C4-2B (cell line): Measurements from ENCODE around the gene MTF2.

Experiments used
- H3K27ac ChIP-seq: fragments of 450-650 bp; 2 replicates; pipeline ENCODE4 v1.5.1; 2017
- ZFX ChIP-seq: fragments of 450-650 bp; IDR thresholded peaks from 2 replicates; pipeline ENCODE4 v1.6.1; 2017
- TF ChIP-seq, protein P1 (sequence below): fragments of 450-650 bp; conservative IDR thresholded peaks from 2 replicates; pipeline ENCODE4 v1.5.1; 2017; ENCODE audit warnings: mild to moderate bottlenecking

The MTF2 gene

DNA sequence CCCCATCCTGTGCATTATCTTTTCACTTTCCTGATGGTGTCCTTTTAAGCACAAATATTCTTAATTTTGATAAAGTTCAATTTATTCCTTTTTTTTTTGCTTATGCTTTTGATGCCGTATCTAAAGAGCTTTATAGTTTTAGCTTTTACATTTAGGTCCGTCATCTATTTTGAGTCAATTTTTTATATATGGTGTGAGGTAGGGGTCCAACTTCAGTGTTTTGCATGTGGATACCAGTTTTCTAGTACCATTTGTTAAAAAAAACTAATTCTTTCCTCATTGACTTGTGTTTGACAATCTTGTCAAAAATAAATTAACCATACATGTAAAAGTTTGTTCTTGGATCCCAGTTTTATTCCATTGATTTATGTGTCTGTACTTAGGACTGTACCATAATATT is 4.9 kb downstream of the MTF2 start:
- TF ChIP-seq ZFX = no peak
- H3K27ac ChIP-seq = no peak overlapping the region

DNA sequence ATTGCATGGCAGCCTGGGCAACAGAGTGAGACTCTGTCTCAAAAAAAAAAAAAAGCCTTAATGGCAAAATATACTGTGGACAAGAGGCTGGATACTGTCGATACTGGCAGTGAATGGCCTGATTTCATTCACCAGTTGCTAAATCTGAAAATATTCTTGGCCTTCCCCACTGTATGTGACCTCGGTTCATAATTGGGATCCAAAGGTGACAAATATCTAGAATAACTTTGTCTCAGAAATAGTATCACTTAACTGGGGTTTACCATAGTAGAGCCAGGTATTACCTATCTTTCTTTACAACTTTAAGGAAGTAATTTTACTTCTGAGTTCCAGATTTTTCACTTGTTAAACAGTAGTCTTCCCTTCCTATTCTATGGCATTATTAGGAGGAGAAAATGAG is 8.4 kb downstream of the MTF2 start:
- no peak for TF ChIP-seq ZFX
- TF ChIP-seq, protein P1, sequence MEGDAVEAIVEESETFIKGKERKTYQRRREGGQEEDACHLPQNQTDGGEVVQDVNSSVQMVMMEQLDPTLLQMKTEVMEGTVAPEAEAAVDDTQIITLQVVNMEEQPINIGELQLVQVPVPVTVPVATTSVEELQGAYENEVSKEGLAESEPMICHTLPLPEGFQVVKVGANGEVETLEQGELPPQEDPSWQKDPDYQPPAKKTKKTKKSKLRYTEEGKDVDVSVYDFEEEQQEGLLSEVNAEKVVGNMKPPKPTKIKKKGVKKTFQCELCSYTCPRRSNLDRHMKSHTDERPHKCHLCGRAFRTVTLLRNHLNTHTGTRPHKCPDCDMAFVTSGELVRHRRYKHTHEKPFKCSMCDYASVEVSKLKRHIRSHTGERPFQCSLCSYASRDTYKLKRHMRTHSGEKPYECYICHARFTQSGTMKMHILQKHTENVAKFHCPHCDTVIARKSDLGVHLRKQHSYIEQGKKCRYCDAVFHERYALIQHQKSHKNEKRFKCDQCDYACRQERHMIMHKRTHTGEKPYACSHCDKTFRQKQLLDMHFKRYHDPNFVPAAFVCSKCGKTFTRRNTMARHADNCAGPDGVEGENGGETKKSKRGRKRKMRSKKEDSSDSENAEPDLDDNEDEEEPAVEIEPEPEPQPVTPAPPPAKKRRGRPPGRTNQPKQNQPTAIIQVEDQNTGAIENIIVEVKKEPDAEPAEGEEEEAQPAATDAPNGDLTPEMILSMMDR = no peak
- H3K27ac ChIP-seq = no peak overlapping the region

DNA sequence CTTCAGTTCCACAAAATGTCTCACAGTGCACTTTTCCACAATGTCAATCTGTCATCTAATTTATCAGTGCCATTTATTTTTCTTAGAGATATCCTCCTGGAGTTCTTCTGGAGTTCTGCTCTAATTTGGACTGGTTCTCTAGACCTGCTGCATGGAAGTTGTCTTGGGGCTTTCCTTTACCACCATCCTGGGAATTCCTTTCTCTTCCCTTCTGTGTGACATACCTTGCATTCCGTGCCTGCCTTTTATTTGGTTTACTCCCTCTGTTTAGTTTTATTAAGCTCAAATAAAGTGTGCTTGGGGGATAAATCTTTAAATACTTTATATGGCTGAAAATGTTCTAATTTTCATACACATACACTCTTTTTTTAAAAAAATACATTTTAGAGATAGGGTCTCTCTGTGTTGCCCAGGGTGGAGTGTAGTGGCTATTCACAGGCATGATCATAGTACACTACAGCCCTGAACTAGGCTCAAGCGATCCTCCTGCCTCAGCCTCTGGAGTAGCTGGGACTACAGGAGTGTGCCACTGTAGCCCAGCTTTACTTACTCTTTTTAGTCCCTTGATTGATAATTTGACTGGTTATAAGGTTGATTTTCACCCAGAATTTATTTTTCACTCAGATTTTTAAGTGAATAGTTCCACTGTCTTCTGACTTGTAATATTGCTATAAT is 14.4 kb downstream of the MTF2 start:
- H3K27ac ChIP-seq = no peak overlapping the region
- TF ChIP-seq, protein P1 = no peak
- TF ChIP-seq ZFX = no peak

DNA sequence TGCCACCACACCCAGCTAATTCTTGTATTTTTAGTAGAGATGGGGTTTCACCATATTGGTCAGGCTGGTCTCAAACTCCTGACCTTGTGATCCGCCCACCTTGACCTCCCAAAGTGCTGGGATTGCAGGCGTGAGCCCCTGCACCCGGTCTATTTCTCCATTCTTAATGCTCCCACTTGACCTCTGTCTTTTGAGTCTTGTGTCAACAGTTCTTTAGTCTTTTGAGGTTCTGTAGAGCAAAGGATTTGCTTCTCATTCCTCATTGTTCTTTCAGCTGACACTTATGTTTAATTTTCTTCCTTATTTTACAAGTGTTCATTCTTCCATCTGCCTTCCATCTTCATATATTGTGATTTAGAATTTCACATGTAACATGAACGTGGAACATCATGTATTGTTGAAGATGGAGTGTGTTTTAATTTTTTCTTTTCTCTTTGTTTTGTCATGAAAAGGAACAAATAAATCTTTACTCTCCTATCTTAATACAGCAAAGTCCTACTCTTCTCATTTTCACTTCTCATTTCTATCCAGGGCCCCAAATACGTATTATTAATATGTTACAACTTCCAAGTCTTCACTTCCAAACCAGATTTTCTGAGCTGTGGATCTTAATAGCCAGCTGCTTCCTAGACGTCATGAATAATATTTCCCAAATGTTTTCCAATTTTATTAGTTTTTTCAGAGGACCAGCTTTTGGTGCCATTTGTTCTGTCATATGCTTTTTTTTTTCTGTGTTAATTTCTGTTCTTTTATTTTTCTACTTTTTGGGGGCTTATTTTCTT is 16.9 kb downstream of the MTF2 start:
- TF ChIP-seq, protein P1 = no peak
- no peak for TF ChIP-seq ZFX

DNA sequence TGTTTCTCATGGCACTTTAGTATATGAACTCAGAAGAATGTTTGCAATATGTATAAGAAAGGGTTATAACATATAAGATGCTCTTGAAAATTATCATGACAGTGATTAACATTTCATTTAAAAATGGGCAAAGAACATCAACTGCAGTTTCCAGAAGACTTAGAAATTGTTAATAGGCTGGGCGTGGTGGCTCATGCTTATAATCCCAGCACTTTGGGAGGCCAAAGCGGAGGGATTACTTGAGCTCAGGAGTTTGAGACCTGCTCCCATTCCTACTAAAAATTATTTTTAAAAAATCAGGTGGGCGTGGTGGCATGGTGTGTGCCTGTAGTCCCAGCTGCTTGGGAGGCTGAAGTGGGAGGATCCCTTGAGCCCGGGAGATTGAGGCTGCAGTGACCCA is 23.1 kb downstream of the MTF2 start:
- H3K27ac ChIP-seq = no peak overlapping the region
- TF ChIP-seq, protein P1 = no peak
- TF ChIP-seq ZFX = no peak

More for the DNA sequence above, 16.9 kb downstream of the MTF2 start:
- no peak overlapping the region for H3K27ac ChIP-seq

DNA sequence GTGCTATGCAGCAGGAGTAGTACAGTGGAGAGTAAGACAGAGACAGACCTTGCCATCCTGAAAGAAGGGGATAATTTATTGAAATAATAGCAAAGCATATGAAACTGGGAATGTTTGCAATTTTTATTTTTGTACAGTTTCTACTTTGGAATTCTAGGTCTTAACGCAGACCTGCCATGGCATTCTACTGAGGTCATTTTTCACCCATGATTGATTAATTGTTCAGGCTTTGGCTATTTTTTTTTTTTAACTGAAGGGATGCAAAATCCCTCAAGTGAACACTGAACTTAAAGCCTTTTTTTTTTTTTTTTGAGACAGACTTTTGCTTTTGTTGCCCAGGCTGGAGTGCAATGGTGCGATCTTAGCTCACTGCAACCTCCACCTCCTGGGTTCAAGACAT is 27.1 kb downstream of the MTF2 start:
- TF ChIP-seq, protein P1 = no peak
- no peak for TF ChIP-seq ZFX

DNA sequence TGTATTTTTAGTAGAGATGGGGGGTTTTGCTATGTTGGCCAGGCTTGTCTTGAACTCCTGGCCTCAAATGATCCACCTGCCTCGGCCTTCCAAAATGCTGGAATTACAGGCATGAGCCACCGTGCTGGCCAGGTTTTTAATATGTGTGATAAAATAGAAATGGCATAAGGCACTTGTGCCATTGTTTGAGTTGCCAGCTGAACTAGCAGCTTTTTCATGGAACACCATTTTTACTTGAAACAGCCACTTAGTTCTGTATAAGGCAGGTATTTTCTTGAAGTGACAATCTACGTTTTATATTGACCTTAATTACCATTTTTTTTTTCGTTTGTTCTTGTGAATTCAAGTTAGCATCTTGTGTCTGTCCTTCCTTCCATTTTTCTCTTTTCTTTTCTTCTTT is 28.3 kb downstream of the MTF2 start:
- TF ChIP-seq, protein P1 = no peak
- no peak for TF ChIP-seq ZFX
- H3K27ac ChIP-seq = no peak overlapping the region

More for the DNA sequence above, 27.1 kb downstream of the MTF2 start:
- no peak overlapping the region for H3K27ac ChIP-seq

DNA sequence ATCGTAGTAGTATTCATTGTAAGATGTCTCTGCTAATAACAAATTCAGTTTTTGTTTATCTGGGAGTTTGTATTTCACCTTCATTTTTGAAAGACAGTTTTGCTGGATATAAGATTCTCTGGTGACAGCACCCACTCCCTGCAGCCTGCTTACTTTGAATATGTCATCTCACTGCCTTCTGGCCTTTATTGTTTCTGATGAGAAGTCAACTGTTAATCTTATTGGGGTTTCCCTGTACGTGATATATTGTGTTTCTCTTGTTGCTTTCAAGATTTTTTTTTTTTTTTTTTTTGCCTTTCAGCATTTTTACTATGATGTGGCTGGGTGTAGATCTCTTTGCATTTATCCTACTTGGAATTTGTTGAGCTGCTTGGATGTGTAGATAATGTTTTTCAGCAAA is 29.3 kb downstream of the MTF2 start:
- no peak overlapping the region for H3K27ac ChIP-seq

More for the DNA sequence above, 29.3 kb downstream of the MTF2 start:
- no peak for TF ChIP-seq ZFX
- TF ChIP-seq, protein P1 = no peak
